ENCODE results near the gene BRWD1. TPM values are rescaled to one million over a fixed set of nuclear protein-coding genes. Genes with fewer than 3 reads are reported as not detected.

BRWD1 gene
- total RNA-seq, result 100 to 1,000 TPM in 1 of 4 donors, 10 to 100 TPM in 3; 55.6 to 183 (median 65.4) TPM

GRCh38 chr21:39313571-39314142 lies at the start of gene BRWD1:
Gene BRWD1 (minus strand): TSS chr21:39313632. CDS start chr21:39313491, 141 bp downstream.
- no peaks in the 10 kb centered on the region for H3K27me3 ChIP-seq
- H3K4me3 ChIP-seq, result peak within 1 kb of the TSS; percentile 73 to 88
- no peaks in the 10 kb centered on the region for H3K9me3 ChIP-seq
- TF ChIP-seq POLR2A (IDR thresholded peaks at IDR 0.05), result peak; percentile 15 to 70
- TF ChIP-seq CTCF (IDR thresholded peaks at IDR 0.05), result peak in 3 of 4 experiments; percentile 2 to 44 (median 39)
- no peaks in the 10 kb centered on the region for H3K36me3 ChIP-seq
- H3K4me1 ChIP-seq, result no peaks in the 10 kb centered on the region
- DNase-seq, result peak; percentile 77 to 78
- peak within 1 kb of the TSS; percentile 96 for H3K27ac ChIP-seq
- intact Hi-C loops (cut with DNase I; ENCODE audit: low total_unique reads), result loop anchor here (10.0 kb wide), 1 partner anchor 71 kb away; a partner anchor contains a TSS

- intact Hi-C loops (cut with DNase I; ENCODE audit: low total_unique reads), result no loop called here
- H3K9me3 ChIP-seq, result no peaks in the 10 kb centered on the region
- DNase-seq, result no peak
- H3K4me1 ChIP-seq, result no peaks in the 10 kb centered on the region
- TF ChIP-seq POLR2A (IDR thresholded peaks at IDR 0.05) (no peak), CTCF (IDR thresholded peaks at IDR 0.05) (no peak)
- H3K4me3 ChIP-seq, result no peak overlapping the region
- no peaks in the 10 kb centered on the region for H3K36me3 ChIP-seq
- no peaks in the 10 kb centered on the region for H3K27me3 ChIP-seq
- no peak overlapping the region for H3K27ac ChIP-seq
These were observed 49.3 kb upstream of the BRWD1 start for GRCh38 chr21:39362733-39363132.

- Histone ChIP-seq H3K9me3 (no peaks in the 10 kb centered on the region), H3K4me1 (no peaks in the 10 kb centered on the region), H3K27me3 (no peaks in the 10 kb centered on the region), H3K27ac (no peak overlapping the region), H3K4me3 (no peak overlapping the region), H3K36me3 (no peaks in the 10 kb centered on the region)
- no peak for DNase-seq
- TF ChIP-seq POLR2A (IDR thresholded peaks at IDR 0.05) (no peak), CTCF (IDR thresholded peaks at IDR 0.05) (no peak)
- intact Hi-C loops (cut with DNase I; ENCODE audit: low total_unique reads), result no loop called here
These were observed 46.0 kb upstream of the BRWD1 start for GRCh38 chr21:39359382-39359781.

DNA sequence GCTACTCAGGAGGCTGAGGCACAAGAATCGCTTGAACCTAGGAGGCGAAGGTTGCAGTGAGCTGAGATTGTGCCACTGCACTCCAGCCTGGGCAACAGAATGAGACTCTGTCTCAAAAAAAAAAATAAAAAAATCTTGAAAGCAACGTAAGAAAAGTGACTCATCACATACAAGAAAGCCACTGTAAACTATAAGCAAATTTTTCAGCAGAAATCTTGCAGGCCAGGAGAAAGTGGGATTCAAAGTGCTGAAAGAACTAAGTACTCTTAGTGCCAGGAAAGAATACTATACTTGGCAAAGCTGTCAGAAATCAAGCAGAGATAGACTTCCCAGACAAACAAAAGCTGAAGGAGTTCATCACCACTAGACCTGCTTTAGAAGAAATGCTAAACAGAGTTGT lies 39.9 kb upstream of the BRWD1 start:
- DNase-seq, result no peak
- H3K9me3 ChIP-seq, result no peaks in the 10 kb centered on the region
- no peaks in the 10 kb centered on the region for H3K27me3 ChIP-seq
- TF ChIP-seq POLR2A (IDR thresholded peaks at IDR 0.05) (no peak), CTCF (IDR thresholded peaks at IDR 0.05) (no peak)
- no peaks in the 10 kb centered on the region for H3K4me1 ChIP-seq
- no peak overlapping the region for H3K4me3 ChIP-seq
- H3K36me3 ChIP-seq, result no peaks in the 10 kb centered on the region
- intact Hi-C loops (cut with DNase I; ENCODE audit: low total_unique reads), result no loop called here
- H3K27ac ChIP-seq, result no peak overlapping the region

GRCh38 chr21:39350094-39351005 lies 36.9 kb upstream of the BRWD1 start:
- TF ChIP-seq CTCF (IDR thresholded peaks at IDR 0.05) (no peak), POLR2A (IDR thresholded peaks at IDR 0.05) (no peak)
- H3K36me3 ChIP-seq, result no peaks in the 10 kb centered on the region
- DNase-seq, result no peak
- peak overlapping the region in 1 of 2 donors; percentile 99 for H3K27ac ChIP-seq
- H3K4me3 ChIP-seq, result peak overlapping the region in 1 of 2 donors; percentile 54
- no peaks in the 10 kb centered on the region for H3K27me3 ChIP-seq
- H3K4me1 ChIP-seq, result peaks cover 0 to 13% of the 10 kb centered on the region in 2 donors
- H3K9me3 ChIP-seq, result no peaks in the 10 kb centered on the region
- intact Hi-C loops (cut with DNase I; ENCODE audit: low total_unique reads), result no loop called here

Data from uterus (tissue), 4 donors.